Body of pancreas (tissue), 4 donors: ENCODE results near the gene LRRC3C.

Experiments used
- POLR2A ChIP-seq, 3 donors: fragments of 450-650 bp; IDR thresholded peaks; one replicate each; pipeline ENCODE4 v1.6.1; 2016; ENCODE audit warnings: antibody characterized with exemption in 3 of 3, mild to moderate bottlenecking in 2 of 3
- TF ChIP-seq, protein P1 (sequence below), 7 experiments: fragments of 450-650 bp in 4 of 7; fragments of 200-600 bp in 3 of 7; sonication (generic) in 3 of 7; IDR thresholded peaks; one replicate each; pipeline ENCODE4 v1.5.1; 2016 to 2019; ENCODE audit warnings: antibody characterized with exemption in 7 of 7

DNA sequence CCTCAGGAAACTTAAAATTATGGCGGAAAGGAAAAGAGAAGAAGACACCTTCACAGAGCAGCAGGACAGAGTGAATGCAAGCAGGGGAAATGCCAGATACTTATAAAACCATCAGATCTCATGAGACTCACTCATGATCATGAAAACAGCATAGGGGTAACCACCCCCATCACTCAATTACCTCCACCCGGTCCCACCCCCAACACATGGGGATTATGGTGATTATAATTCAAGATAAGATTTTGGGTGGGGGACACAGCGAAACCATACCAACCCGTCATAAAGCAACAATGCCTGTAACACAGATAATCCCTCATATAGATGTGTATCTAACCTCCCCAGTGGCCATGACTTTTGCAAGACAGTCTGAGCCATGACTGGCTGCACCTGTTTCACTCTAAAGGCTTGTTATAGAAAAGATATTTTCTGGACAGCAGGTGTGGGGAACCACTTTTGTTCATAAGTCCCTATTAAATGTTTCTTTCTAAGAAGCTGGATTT, 28.2 kb downstream of the LRRC3C start:
- TF ChIP-seq, protein P1, sequence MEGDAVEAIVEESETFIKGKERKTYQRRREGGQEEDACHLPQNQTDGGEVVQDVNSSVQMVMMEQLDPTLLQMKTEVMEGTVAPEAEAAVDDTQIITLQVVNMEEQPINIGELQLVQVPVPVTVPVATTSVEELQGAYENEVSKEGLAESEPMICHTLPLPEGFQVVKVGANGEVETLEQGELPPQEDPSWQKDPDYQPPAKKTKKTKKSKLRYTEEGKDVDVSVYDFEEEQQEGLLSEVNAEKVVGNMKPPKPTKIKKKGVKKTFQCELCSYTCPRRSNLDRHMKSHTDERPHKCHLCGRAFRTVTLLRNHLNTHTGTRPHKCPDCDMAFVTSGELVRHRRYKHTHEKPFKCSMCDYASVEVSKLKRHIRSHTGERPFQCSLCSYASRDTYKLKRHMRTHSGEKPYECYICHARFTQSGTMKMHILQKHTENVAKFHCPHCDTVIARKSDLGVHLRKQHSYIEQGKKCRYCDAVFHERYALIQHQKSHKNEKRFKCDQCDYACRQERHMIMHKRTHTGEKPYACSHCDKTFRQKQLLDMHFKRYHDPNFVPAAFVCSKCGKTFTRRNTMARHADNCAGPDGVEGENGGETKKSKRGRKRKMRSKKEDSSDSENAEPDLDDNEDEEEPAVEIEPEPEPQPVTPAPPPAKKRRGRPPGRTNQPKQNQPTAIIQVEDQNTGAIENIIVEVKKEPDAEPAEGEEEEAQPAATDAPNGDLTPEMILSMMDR (IDR thresholded peaks at IDR 0.05), result no peak
- TF ChIP-seq POLR2A (IDR thresholded peaks at IDR 0.05), result no peak
